ENCODE data around the gene CDKAL1. TPM values are rescaled to one million over a fixed set of nuclear protein-coding genes. Genes with fewer than 3 reads are reported as not detected.

The CDKAL1 gene
- total RNA-seq, 1 experiment from 2014 or later = 20.6 TPM

- no peak for TF ChIP-seq NR3C1 (CRISPR knock-in tag; conservative IDR thresholded peaks at IDR 0.05; ENCODE audit: low read depth)
- TF ChIP-seq E2F4 (CRISPR knock-in tag; IDR thresholded peaks at IDR 0.05; ENCODE audit: borderline replicate concordance, low read depth) = no peak
- TF ChIP-seq FOXP1 (CRISPR knock-in tag; IDR thresholded peaks at IDR 0.05; ENCODE audit: borderline replicate concordance) = no peak
- no peak for TF ChIP-seq ZNF512 (CRISPR knock-in tag; IDR thresholded peaks at IDR 0.05; ENCODE audit: borderline replicate concordance)
- TF ChIP-seq SMAD4 (CRISPR knock-in tag; IDR thresholded peaks at IDR 0.05) = no peak
- no peak for TF ChIP-seq MAX (CRISPR knock-in tag; IDR thresholded peaks at IDR 0.05)
- TF ChIP-seq ZNF138 (CRISPR knock-in tag; conservative IDR thresholded peaks at IDR 0.05) = no peak
- TF ChIP-seq NFYB (CRISPR knock-in tag; conservative IDR thresholded peaks at IDR 0.05; ENCODE audit: low read depth) = no peak
- no peak for TF ChIP-seq PRRX2 (CRISPR knock-in tag; IDR thresholded peaks at IDR 0.05)
- no peak for TF ChIP-seq NFATC4 (CRISPR knock-in tag; IDR thresholded peaks at IDR 0.05)
- TF ChIP-seq ZNF532 (CRISPR knock-in tag; IDR thresholded peaks at IDR 0.05; ENCODE audit: borderline replicate concordance) = no peak
- no peak for TF ChIP-seq ATF6 (CRISPR knock-in tag; IDR thresholded peaks at IDR 0.05)
- TF ChIP-seq HMGA2 (CRISPR knock-in tag; IDR thresholded peaks at IDR 0.05) = no peak
- TF ChIP-seq NFE2L1 (CRISPR knock-in tag; IDR thresholded peaks at IDR 0.05) = no peak
- TF ChIP-seq FOXJ3 (CRISPR knock-in tag; IDR thresholded peaks at IDR 0.05; ENCODE audit: borderline replicate concordance) = no peak
- no peak for TF ChIP-seq RELA (CRISPR knock-in tag; IDR thresholded peaks at IDR 0.05; ENCODE audit: borderline replicate concordance)
- no peak for TF ChIP-seq JUN (CRISPR knock-in tag; IDR thresholded peaks at IDR 0.05)
- no peak for TF ChIP-seq HMGXB4 (CRISPR knock-in tag; IDR thresholded peaks at IDR 0.05)
- TF ChIP-seq ZNF121 (CRISPR knock-in tag; IDR thresholded peaks at IDR 0.05) = no peak
- no peaks in the 10 kb centered on the region for H3K27me3 Mint-ChIP-seq (ENCODE audit: low read depth)
- H3K9me3 Mint-ChIP-seq = peaks cover 20% of the 10 kb centered on the region
- no peak for DNase-seq (ENCODE audit: low spot score)
- no peak for ATAC-seq
- CTCF ChIA-PET = no interaction called here
- peaks cover 23% of the 10 kb centered on the region for H3K36me3 Mint-ChIP-seq
- H3K4me3 Mint-ChIP-seq = no peak overlapping the region
- H3K27ac Mint-ChIP-seq = peak overlapping the region; percentile 59; the same call in 1 of the 2 replicates
- peaks cover 53% of the 10 kb centered on the region for H3K4me1 Mint-ChIP-seq
- POLR2A ChIA-PET = no interaction called here
Observed at GRCh38 chr6:21182589-21182988, 648.3 kb downstream of the CDKAL1 start.
